ENCODE measurements around the gene CMC2. TPM values are rescaled to one million over a fixed set of nuclear protein-coding genes. Genes with fewer than 3 reads are reported as not detected.

Gene CMC2
- total RNA-seq, 1 experiment from 2014 or later = 57.7 TPM

DNA sequence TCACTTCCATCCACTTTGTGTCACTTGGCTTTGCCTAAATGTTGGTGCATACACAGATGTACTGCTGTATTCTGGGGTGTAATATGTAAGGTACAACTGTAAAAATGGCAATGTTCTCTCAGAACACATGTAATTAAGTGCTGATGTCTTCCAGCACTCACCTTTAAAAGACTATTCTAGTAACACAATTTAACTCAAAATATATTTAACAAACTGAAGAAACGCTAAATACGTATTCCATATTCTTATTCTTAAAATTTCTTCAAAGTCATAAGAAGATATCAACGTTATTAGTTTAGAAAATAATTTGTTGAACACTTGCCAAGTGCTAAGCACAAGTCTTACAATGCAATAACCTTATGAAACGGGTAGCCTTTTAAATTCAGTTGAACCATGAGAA, 3.6 kb downstream of the CMC2 start:
- DNase-seq (ENCODE audit: low spot score) = no peak

DNA sequence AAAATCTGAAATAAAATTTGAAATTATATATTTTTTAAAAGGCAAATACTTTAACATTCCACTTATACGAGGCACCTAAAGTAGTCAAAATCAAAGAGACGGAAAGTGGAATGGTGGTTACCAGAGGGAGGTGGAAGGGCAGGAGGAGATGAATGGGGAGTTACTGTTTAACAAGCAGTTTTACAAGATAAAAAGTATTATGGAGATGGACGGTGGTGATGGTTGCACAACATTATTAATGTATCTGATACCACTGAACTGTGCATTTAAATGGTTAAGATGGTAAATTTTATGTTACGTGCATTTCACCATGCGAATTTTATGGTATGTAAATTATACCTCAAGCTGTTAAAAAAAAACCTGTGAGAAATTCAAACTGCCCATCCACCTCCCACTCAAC, 5.4 kb downstream of the CMC2 start:
- no peak for DNase-seq (ENCODE audit: low spot score)

DNA sequence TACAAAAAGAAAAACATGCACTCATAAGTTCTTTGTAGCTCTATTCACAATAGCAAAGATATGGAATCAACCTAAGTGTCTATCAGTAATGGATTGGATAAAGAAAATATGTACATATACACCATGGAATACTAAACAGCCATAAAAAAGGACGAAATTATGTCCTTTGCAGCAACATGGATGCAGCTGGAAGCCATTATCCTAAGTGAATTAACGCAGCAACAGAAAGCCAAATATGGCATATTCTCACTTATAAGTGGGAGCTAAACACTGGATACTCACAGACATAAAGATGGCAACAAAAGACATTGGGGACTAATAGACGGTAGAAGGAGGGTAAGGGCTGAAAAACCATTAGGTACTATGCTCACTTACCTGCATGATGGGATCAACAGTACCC, 5.8 kb downstream of the CMC2 start:
- DNase-seq (ENCODE audit: low spot score) = no peak

DNA sequence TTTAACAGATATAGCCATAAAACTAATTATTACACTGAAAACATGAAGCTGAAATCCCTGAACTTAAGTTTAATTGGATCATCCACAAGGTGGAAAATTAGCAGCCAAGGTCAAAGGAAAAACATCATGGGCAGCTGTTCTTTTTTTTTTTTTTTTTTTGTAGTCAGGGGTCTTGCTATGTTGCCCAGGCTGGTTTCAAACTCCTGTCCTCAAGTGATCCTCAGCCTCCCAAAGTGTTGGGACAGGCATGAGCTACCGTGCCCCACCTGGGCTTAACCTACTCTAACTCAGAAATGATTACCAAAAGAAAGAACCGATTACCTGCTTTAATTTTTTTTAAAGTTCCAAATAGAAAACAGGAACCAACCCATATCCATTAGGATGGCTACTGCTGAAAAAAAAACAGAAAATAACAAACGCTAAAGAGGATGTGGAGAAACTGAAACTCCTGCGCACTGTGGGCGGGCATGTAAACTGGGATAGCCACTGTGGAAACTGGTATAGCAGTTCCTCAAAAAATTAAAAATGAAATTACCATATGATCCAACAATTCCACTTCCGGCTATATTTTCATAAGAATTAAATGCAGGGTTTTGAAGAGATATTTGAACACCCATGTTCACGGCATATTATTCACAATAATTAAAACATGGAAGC, 8.6 kb downstream of the CMC2 start:
- DNase-seq (ENCODE audit: low spot score) = no peak

DNA sequence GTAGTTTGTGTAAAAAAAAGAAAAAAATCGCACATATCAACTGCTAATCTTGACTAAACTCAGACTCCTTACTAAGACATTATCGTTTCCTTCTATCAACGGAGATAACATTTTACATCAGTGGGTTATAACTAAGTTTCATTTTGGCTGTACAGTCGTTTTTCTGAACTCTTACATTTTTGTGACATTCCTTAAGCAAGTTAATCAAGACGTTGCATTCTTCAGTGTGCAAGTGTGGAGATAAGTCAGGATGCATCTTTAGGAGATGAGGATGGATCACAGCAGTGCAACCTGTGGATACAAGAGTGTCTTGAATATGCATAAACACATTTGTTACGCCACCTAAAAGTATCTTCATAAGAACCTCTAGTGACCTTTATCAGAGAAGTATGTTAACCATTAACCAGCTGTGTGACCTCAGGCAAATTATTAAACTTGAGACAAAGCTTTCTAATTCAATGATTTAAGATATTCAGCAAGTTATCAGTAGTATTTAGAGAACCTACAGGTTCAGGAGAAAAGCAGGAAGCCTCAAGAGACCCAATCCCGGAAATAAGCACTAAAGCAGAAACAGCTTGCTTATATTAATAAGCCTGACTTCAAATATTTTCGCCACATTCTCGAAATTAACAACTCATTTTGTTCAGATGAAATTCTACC, 9.4 kb downstream of the CMC2 start:
- DNase-seq (ENCODE audit: low spot score) = peak; percentile 60

DNA sequence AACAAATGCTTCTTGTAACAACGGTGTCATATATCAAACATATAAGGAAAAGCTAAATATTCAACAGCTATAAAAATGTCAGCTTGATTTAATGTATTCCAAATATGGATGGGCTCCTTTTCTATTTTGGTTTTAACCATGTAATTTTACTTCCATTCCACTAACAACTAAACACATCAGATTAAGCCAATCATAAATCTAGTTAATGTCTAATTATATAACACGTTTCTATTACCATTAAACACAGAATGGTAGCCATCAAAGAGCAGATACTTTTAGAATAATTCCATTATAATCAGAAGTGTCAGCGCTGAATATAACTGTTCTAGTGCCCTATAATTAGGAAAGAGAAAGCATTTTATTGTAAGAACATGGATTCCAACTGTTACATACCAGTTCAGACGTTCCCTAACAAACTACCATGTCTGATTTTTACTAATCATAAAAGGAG, 10.0 kb downstream of the CMC2 start:
- no peak for DNase-seq (ENCODE audit: low spot score)

DNA sequence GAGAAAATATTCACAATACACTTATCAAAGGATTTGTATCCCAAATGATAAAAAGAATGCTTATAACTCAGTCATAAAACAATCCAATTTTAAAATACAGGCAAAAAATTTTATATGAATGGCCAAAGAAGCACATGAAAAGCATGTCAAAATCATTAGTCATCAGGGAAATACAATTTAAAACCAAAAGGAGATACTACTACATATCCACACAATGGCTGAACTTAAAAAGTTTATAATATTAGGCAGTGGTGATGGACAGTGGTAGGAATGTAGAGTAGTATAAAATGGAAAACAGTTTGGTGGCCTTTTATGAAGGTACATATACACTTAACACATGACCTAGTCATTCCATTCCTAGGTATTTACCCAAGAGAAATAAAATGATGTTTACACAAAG, 12.2 kb downstream of the CMC2 start:
- no peak for DNase-seq (ENCODE audit: low spot score)

DNA sequence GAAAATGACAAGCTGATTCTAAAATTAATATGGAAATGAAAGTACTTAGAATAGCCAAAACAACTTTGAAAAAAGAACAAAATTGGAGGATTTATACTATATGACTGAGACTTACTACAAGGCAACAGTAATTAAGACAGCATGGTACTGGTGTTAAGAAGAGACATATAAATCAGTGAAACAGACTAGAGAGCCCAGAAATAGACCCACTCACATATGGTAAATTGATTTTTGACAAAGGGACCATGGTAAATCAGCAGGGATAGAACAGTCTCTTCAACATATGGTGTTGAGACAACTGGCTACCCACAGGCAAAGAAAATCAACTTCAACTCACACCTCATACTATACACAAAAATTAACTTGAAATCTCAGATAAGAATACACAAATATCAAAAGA, 12.9 kb downstream of the CMC2 start:
- DNase-seq (ENCODE audit: low spot score) = no peak

DNA sequence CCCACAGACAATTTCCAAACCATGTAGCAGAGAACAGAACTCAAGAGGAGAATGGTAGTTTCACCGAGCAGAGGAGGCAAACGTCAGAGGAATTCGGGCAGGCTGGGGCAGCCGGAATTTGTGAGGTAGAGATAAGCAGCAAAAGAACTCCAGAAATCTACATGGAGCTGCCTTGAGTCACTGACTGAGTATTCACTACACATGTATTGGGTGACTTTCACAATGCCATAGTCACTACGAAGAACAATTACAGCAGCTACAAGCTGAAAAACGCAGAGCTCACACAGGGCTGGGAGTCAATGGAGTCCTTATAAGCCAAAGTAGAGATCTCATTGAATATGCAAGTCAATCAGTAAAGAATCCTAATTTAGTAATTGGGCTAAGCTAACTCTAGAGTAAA, 13.4 kb downstream of the CMC2 start:
- no peak for DNase-seq (ENCODE audit: low spot score)

DNA sequence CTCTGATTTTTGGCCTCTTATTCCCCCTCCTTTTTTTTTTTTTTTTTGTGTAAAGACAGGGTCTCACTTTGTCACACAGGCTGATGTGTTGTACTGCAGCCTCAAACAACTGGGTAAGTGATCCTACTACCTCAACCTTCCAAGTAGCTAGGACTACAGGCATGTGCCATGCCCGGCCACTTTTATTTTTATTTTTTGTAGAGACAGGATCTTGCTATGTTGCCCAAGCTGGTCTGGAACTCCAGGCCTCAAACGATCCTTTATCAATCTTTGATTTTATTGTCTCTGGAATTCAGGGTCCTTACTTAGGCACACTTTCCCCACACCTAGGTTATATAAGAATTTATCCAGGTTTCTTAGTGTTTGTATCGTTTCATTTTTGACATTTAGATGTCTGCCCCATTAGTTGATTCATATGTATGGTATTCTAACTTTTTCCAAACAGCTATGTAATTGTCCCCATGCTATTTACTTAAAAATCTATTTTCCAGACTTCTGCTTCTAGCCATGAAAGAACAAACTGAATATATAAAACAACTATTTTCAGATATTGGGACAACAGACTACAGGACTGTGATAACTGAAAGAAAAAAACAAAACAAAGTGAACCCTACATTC, 13.9 kb downstream of the CMC2 start:
- DNase-seq (ENCODE audit: low spot score) = no peak

DNA sequence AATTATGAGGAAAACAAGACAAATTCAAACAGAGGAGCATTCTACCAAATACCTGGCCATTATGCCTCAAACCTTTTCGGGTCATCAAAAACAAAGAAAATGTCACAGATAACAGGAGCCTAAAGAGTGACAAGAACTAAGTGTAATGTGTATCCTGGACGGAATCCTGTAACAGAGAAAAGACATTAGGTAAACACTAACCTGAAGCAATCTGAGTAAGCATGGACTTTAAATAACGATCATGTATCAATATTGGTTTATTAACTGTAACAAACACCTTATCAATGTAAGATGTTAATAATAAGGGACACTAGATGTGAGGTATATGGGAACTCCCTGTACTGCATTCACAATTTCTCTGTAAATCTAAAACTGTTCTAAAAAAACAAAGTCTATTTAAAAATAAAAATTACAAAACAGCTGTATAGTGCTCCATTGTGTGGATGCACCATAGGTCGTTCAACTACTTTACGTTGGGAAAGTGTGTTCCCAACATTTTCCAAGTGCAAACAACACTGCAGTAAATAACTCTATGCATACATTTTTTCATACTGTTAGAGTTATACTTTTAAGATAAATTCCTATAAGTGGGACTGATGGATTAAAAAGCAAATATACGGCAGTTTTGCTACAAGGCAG, 14.8 kb downstream of the CMC2 start:
- no peak for DNase-seq (ENCODE audit: low spot score)

DNA sequence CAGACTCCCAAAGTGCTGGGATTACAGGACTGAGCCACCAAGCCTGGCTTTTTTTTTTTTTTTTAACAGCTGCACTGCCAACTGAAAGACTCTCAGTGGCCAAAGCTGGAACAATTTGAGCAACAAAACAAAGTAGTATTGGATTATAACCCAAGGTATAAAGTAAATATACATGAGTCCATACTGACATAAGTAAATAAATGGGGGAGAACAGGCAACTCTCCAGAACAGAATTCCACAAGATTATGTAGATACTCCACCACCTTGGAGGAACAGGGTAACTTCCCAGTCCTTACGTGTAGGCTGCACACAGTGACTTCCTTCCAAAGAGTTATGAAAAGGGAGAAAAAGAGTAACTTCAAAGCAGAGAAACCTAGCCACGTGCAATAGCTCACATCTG, 15.7 kb downstream of the CMC2 start:
- no peak for DNase-seq (ENCODE audit: low spot score)

DNA sequence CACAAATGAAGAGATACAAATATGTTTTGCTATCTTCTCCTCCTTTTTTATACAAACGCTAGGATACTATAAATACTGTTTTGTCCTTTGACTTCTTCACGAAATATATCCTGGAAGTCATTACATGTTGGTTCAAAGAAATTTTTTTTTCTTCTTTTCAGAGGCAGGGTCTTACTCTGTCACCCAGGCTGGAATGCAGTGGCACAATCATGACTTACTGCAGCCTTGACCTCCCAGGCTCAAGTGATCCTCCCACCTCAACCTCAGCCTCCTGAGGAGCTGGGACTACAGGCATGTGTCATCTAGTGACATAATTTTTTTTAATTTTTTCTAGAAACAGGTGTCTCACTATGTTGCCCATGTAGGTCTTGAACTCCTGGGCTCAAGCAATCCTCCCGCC, 16.1 kb downstream of the CMC2 start:
- no peak for DNase-seq (ENCODE audit: low spot score)

DNA sequence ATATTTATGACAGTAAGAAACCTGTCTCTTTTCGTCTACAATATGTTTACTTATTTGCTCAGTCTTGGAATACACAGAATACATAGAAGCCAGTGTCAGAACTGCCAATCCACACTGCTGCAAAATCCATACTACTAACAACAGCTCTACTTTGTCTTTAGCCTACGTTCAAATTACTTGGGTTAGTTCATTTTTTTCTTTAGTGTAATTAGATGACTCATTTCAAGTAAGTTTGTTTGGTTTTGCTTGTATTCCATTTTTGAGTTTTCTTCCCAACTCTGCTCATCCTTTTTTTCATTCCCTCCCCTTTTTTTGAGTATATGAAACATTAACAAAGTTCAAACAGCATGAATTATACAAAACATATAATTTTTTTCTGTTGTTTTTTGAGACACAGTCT, 16.9 kb downstream of the CMC2 start:
- no peak for DNase-seq (ENCODE audit: low spot score)

DNA sequence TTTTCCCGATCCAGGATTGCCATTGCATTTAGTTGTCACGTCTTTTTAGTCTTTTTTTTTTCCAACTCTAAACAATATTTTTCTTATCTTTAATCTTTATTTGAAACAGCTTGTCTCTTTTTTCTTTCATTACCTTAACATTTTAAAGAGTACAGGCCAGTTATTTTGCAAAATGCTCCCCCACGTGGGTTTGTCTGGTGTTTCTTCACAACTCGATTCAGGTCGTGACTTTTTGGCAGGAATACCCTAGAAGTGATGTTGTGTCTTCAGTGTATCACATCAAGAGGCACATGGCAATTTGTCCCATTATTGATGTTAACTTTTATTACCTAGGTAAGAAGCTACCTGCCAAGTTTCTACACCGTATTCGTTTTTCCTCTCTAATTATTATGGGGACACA, 17.9 kb downstream of the CMC2 start:
- no peak for DNase-seq (ENCODE audit: low spot score)

DNA sequence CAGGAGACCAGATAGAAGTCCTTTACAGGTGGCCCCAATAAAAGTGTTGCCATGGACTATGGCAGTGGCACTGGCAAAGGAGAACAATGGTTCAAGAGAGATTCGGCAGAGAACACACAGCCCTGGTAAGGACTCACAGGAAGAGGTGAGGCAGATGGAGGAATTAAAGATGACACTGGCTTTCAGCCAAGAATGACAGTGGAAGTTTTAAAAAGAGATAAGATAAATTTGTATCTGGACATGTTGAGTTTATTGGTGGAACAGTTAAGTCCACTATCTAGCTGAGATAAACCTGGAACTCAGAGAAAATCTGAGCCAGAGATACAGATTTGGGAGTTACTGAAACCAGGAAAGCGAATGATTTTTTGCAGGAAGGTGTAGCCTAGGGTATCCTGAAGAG, 20.1 kb downstream of the CMC2 start:
- DNase-seq (ENCODE audit: low spot score) = no peak

DNA sequence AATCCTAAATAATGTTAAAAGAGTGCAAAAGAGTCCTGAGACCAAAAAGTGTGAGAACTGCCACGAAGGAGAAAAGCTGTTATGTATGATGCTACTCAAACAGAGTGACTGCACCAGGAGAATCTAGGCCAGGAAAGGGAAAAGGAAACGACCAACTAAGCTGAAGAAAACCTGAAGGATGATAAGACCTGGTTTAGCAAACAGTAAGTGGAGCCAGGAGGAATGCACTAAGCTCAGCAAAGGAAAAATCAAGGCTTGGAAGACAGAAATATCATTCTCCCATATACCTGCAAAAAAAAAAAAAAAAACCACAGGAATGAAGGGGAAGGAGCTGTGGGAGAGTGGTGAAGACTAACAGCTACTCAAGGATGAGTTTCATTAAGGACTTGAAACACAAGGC, 21.1 kb downstream of the CMC2 start:
- DNase-seq (ENCODE audit: low spot score) = no peak

DNA sequence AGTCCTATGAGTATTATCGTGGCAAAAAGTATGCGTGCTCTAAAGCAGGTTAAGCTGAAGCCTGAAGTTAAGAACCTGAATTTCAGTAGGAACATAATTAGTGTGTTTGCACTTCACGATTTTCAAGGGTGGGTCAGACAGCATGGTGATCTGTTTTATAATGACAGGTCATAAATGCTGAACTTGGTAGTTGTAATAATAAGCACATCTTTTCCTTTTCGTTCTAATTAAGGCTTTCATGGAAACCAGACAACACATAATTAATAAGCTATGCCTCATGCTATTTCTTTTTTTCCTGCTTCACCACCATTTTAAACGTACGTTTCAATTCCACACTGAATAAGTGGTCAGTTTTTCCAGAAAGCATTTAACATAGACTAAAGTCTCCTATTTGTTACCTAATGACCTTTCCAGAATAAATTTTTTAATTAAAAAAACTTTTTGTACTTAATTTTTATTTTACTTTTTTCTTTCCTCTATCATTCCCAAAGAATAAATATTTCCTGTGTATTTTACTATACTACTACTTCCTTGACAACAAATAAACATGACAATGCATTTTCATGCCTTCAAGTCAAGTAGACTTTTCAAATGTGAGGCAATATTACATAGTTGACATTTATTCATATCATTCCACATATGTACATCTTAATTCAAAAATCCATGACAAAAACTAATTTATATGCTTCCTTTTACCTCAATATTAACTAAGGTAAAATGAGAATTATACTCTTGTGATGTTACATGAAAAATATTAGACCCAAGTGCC, 22.4 kb downstream of the CMC2 start:
- peak; percentile 35 for DNase-seq (ENCODE audit: low spot score)

DNA sequence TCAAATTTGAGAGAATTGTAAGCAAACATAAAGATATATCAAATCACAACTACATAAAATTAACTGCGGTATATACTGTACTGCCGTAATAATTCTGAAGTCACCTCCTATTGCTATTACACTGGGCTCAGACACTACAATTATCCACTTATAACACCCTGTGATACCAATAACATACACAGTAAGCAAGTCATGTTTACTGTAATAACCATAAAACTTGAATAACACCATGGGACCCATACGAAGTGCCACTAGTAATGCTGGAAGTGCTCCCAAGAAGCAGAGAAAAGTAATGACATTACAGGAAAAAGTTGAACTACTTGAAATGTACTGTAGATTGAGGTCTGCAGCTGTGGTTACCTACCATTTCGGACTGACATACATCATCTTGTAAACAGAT, 24.0 kb downstream of the CMC2 start:
- DNase-seq (ENCODE audit: low spot score) = no peak

DNA sequence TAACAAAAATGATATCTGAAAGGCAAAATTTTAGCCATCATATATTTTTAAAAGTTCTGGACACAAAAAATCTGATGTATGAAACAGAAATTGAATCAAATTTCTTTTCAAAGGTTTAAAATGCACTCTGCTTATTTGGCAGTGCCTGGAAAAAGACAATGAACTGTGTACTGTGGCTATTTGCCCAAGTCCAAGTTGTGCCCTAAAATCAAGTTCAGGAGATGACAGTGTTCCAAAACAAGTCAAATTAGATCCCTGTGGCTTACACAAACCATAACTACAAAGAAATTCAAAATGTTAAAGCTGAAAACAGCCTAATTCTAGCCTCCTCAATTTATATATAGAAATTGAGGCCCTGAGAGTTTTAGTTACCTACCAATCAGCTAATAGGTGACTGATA, 25.6 kb downstream of the CMC2 start:
- DNase-seq (ENCODE audit: low spot score) = no peak

DNA sequence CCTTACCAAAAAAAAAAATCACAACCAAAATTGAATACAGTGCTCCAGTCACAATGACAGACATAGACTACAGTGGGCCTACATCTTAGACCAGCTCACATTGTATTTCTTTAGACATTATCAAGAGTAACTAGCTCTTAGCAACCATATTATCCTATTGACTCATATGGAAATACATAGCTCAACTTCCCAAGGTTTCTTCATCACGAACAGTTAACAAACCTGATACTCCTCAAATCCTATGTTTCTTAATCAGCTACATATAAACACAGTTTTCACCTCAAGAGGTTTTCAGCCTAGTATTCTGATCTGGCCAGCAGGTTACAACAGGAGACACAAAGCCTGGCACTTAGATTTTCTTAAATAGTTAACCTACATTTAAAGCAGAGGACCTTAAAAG, 29.7 kb downstream of the CMC2 start:
- no peak for DNase-seq (ENCODE audit: low spot score)

Measured in HT-29 (cell line).